GM23248 (cell line): ENCODE data around the gene CHST4. TPM values are rescaled to one million over a fixed set of nuclear protein-coding genes. Genes with fewer than 3 reads are reported as not detected.
"Not testable (repeated sequence)": the region's sequence is repeated elsewhere in the genome, so short reads cannot be mapped to it uniquely, and the experiment has no call there.

ENCODE experiments used
- DNase-seq: peaks from one replicate; pipeline ENCODE4 v3.0.0-alpha.2; 2015
- H2AFZ ChIP-seq: fragments of 200-600 bp; sonication (generic); 2 replicates; pipeline ENCODE4 v1.6.1; 2016; ENCODE audit warnings: antibody characterized with exemption
- H3F3A ChIP-seq: fragments of 200-600 bp; sonication (generic); 2 replicates; pipeline ENCODE4 v1.6.1; 2016; ENCODE audit warnings: mild to moderate bottlenecking, antibody characterized with exemption, mixed run types; ENCODE audit not compliant: insufficient read depth
- H3K27ac ChIP-seq: fragments of 200-600 bp; sonication (generic); 2 replicates; pipeline ENCODE4 v1.5.1; 2016; ENCODE audit warnings: mild to moderate bottlenecking
- H3K27me3 ChIP-seq: fragments of 200-600 bp; sonication (generic); replicated peaks from 2 replicates; pipeline ENCODE4 v1.6.1; 2016; ENCODE audit warnings: mild to moderate bottlenecking; ENCODE audit not compliant: insufficient read depth
- H3K36me3 ChIP-seq: fragments of 200-600 bp; sonication (generic); 2 replicates; pipeline ENCODE4 v1.6.1; 2016; ENCODE audit warnings: low read depth, mild to moderate bottlenecking
- H3K4me1 ChIP-seq: fragments of 200-600 bp; sonication (generic); 2 replicates; pipeline ENCODE4 v1.6.1; 2016; ENCODE audit warnings: mild to moderate bottlenecking; ENCODE audit not compliant: insufficient read depth
- H3K4me2 ChIP-seq: fragments of 200-600 bp; sonication (generic); one replicate; pipeline ENCODE4 v1.6.1; 2016; ENCODE audit warnings: mild to moderate bottlenecking; ENCODE audit not compliant: unreplicated experiment
- H3K4me3 ChIP-seq: fragments of 200-600 bp; sonication (generic); 2 replicates; pipeline ENCODE4 v1.5.1; 2016; ENCODE audit warnings: mild to moderate bottlenecking
- H3K79me2 ChIP-seq: fragments of 200-600 bp; sonication (generic); 2 replicates; pipeline ENCODE4 v1.6.1; 2016; ENCODE audit warnings: mild to moderate bottlenecking; ENCODE audit not compliant: insufficient read depth
- H3K9ac ChIP-seq: fragments of 200-600 bp; sonication (generic); 2 replicates; pipeline ENCODE4 v1.6.1; 2016; ENCODE audit warnings: mild to moderate bottlenecking
- H3K9me2 ChIP-seq: fragments of 200-600 bp; sonication (generic); 2 replicates; pipeline ENCODE4 v1.6.1; 2016; ENCODE audit warnings: mixed run types, mild to moderate bottlenecking, moderate library complexity; ENCODE audit not compliant: insufficient read depth
- H3K9me3 ChIP-seq: fragments of 200-600 bp; sonication (generic); one replicate; pipeline ENCODE4 v1.6.1; 2017; ENCODE audit warnings: low read depth
- H4K20me1 ChIP-seq: fragments of 200-600 bp; sonication (generic); 2 replicates; pipeline ENCODE4 v1.6.0; 2016; ENCODE audit not compliant: insufficient read depth
- EZH2 ChIP-seq: fragments of 200-600 bp; sonication (generic); IDR thresholded peaks from 2 replicates; pipeline ENCODE4 v1.6.1; 2018; ENCODE audit warnings: antibody characterized with exemption, mild to moderate bottlenecking; ENCODE audit not compliant: insufficient read depth, poor library complexity, severe bottlenecking
- EZH2phosphoT487 ChIP-seq: fragments of 200-600 bp; sonication (generic); IDR thresholded peaks from 2 replicates; pipeline ENCODE4 v1.6.1; 2018; ENCODE audit warnings: antibody characterized with exemption, moderate library complexity, mild to moderate bottlenecking, low read depth; ENCODE audit not compliant: insufficient read depth
- WGBS, 2 experiments: methylation state at CpG; one replicate each; pipeline ENCODE4 v1.1.6; 2015 to 2017; ENCODE audit warnings: low lambda C conversion rate in 2 of 2, low coverage in 1 of 2; ENCODE audit errors: missing lambda C conversion rate in 2 of 2; 5-methylcytosine and 5-hydroxymethylcytosine counted together
- in situ Hi-C: fragments of 300-500 bp; cut with MboI; formaldehyde crosslinking; loops from 2 replicates; pipeline ENCODE4 v1.15.0; 2020
- polyA plus RNA-seq: library from polyadenylated mRNA; unstranded; fragments of >200 nt; fragmentation: Nextera tagmentation; extraction: Ambion mirVana; gene quantifications from 2 replicates; pipeline ENCODE4 v1.2.1, GENCODE V29; 2016
- total RNA-seq: library from RNA; depleted of rRNA; stranded (reverse); fragments of >200 nt; shearing (Covaris generic); gene quantifications from 2 replicates; pipeline ENCODE4 v1.2.3, GENCODE V29; 2014

The CHST4 gene
- total and polyA plus RNA-seq, 2 experiments from 2014 or later, result not detected

DNA sequence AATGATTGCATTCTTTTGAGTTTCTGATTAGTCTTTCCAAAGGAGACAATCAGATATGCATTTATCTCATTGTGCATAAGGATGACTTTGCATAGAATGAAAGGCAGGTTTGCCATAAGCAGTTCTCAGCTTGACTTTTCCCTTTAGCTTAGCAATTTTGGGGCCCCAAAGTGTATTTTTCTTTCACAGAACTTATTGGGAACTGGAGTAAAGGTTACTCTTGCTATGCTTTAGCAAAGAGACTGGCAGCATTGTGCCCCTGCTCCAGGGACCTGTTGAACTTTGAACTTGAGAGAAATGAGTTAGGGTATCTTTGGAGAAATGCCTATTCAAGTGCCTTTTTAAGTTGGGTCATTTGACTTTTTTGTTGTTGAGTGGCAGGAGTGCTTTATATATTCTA lies 33.6 kb downstream of the CHST4 start:
- no peaks in the 10 kb centered on the region for H3K79me2 ChIP-seq
- no peak overlapping the region for H3K9ac ChIP-seq
- H3K27ac ChIP-seq, result no peak overlapping the region
- TF ChIP-seq EZH2phosphoT487 (no peak), EZH2 (no peak)
- no peaks in the 10 kb centered on the region for H3K36me3 ChIP-seq
- no peaks in the 10 kb centered on the region for H3K9me2 ChIP-seq
- DNase-seq, result no peak
- H3F3A ChIP-seq, result no peaks in the 10 kb centered on the region
- H3K27me3 ChIP-seq, result no peaks in the 10 kb centered on the region
- no peak overlapping the region for H3K4me3 ChIP-seq
- no peaks in the 10 kb centered on the region for H4K20me1 ChIP-seq
- in situ Hi-C loops, result no loop called here
- no peaks in the 10 kb centered on the region for H3K4me1 ChIP-seq
- H3K4me2 ChIP-seq, result no peak overlapping the region
- no peak overlapping the region for H2AFZ ChIP-seq
- H3K9me3 ChIP-seq, result no peaks in the 10 kb centered on the region

DNA sequence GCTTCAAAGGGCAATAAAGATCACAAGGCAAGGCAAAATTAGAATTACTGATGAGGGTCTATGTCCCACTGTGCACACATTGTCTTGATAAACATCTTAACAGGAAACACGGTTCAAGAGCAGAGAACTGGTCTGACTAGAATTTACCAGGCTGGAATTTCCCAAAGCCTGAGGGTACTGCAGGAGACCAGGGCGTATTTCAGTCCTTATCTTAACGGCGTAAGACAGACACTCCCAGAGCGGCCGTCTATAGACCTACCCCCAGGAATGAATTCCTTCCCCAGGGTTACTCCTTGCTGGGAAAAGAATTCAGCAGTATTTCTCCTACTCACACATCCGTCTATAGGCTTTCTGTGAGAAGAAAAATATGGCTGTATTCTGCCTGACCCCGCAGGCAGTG lies 35.7 kb downstream of the CHST4 start:
- WGBS, 2 experiments, result 57 to 66% methylated on average over 8 of the region's 8 CpGs
- H3K9me2 ChIP-seq, H3K36me3 ChIP-seq, H3K27me3 ChIP-seq, H2AFZ ChIP-seq, H3K79me2 ChIP-seq, in situ Hi-C loops, H3K4me1 ChIP-seq, H3K9ac ChIP-seq, H3K4me3 ChIP-seq, H3K4me2 ChIP-seq, H3K9me3 ChIP-seq, DNase-seq, H4K20me1 ChIP-seq, H3K27ac ChIP-seq, H3F3A ChIP-seq: not testable (repeated sequence)

DNA sequence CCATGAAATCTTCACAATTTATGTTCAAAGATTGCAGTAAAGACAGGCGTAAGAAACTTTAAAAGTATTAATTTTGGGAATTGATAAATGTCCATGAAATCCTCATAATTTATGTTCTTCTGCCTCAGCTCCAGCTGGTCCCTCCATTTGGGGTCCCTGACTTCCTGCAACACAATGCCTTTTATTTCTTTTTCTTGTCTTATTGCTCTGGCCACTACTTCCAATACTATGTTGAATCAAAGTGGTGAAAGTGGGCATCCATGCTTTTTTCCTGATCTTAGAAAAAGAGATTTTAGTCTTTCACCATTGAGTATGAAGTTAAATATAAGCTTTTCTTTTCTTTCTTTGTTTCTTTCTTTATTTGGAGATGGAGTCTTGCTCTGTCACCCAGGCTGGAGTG lies 36.3 kb downstream of the CHST4 start:
- H3K4me1 ChIP-seq, result no peaks in the 10 kb centered on the region
- no peak overlapping the region for H3K4me2 ChIP-seq
- H3K36me3 ChIP-seq, result no peaks in the 10 kb centered on the region
- no peak overlapping the region for H2AFZ ChIP-seq
- no peak overlapping the region for H3K27ac ChIP-seq
- no peak overlapping the region for H3K9ac ChIP-seq
- TF ChIP-seq EZH2 (no peak), EZH2phosphoT487 (no peak)
- no peaks in the 10 kb centered on the region for H3K9me3 ChIP-seq
- peaks cover 6% of the 10 kb centered on the region for H3F3A ChIP-seq
- 79 to 81% methylated on average over 1 of the region's 1 CpG for WGBS, 2 experiments
- no peaks in the 10 kb centered on the region for H3K9me2 ChIP-seq
- no peak overlapping the region for H3K4me3 ChIP-seq
- H4K20me1 ChIP-seq, result no peaks in the 10 kb centered on the region
- in situ Hi-C loops, result no loop called here
- H3K27me3 ChIP-seq, result no peaks in the 10 kb centered on the region
- no peak for DNase-seq
- H3K79me2 ChIP-seq, result no peaks in the 10 kb centered on the region

DNA sequence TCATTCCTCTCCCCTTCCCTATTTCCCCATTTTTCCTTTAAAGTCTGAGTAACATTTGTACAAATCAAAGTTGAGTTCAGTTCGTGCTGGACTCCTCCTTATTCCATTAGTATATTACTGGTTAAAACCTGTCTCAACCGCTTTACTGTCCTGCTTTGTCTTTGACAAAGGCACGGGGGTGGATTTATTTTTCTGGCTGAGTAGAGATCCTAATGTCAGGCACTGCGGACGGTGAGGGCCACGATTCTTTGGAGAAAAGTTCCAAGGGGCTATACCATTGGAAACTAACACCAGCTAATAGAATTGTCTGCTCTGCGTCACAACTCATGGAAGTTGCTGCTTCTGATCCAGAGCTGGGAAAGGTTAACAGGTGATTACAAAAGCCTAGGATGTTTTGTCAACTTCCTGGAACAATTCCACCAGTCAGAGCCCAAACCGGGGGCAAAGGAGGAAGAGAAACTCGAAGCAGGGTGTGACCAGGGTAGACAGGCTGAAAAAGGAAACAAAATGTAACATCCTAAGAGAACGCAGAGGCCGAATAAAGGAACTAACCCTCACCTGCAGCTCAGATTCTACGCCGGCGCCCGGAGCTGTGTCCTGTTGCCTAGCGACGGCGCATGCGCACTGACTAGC lies 38.2 kb downstream of the CHST4 start:
- Histone ChIP-seq H3K27me3 (no peaks in the 10 kb centered on the region), H3K9me2 (no peaks in the 10 kb centered on the region), H3K4me2 (peak overlapping the region; percentile 92), H3F3A (peaks cover 6% of the 10 kb centered on the region), H2AFZ (peak overlapping the region; percentile 98), H3K4me1 (no peaks in the 10 kb centered on the region), H3K79me2 (no peaks in the 10 kb centered on the region), H3K4me3 (peak overlapping the region; percentile 80), H4K20me1 (no peaks in the 10 kb centered on the region), H3K9ac (peak overlapping the region; percentile 80), H3K27ac (peak overlapping the region; percentile 59), H3K9me3 (no peaks in the 10 kb centered on the region), H3K36me3 (no peaks in the 10 kb centered on the region)
- DNase-seq, result peak; percentile 91
- TF ChIP-seq EZH2, result no peak
- no peak for TF ChIP-seq EZH2phosphoT487
- in situ Hi-C loops, result no loop called here
- WGBS, 2 experiments, result 2 to 5% methylated on average over 19 of the region's 19 CpGs
